ENCODE data around the gene SLC12A6.

SLC12A6 gene

DNA sequence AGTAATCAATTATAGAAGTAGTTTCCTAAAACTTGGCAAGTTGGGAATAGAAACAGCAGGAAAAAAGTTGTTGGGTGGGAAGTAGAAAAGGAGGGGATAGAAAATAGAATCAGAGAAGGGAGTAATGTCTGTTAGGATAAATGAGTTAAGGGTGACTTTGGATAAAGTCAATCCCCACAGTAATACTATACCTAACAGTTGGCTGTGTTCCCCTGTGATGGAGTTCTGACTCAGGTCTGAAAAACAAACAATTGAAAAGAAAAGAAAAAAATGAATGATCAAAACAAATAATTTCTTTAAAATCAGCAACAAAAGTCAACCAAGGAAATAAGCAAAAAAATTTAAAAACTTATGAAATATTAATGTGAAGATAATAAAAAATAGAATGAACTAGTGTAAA, 62.4 kb downstream of the SLC12A6 start:
- no peaks in the 10 kb centered on the region for H3K9me3 ChIP-seq (ENCODE audit: insufficient read depth, low read depth, low read length)
- no peaks in the 10 kb centered on the region for H3K27me3 ChIP-seq (ENCODE audit: insufficient read depth, low read length, poor library complexity, severe bottlenecking)
- H3K4me1 ChIP-seq (ENCODE audit: insufficient read depth, low read length, poor library complexity, severe bottlenecking), result no peaks in the 10 kb centered on the region
- peaks cover 34% of the 10 kb centered on the region; the same call in 1 of the 2 replicates for H3K36me3 ChIP-seq (ENCODE audit: insufficient read depth, low read length)
- H3F3A ChIP-seq (ENCODE audit: low read depth), result no peaks in the 10 kb centered on the region
- H3K9me2 ChIP-seq (replicated peaks; ENCODE audit: low read depth, low read length), result no peaks in the 10 kb centered on the region
- peaks cover 65% of the 10 kb centered on the region for H3K79me2 ChIP-seq (ENCODE audit: insufficient read depth, low read length)
- TF ChIP-seq, protein P1, sequence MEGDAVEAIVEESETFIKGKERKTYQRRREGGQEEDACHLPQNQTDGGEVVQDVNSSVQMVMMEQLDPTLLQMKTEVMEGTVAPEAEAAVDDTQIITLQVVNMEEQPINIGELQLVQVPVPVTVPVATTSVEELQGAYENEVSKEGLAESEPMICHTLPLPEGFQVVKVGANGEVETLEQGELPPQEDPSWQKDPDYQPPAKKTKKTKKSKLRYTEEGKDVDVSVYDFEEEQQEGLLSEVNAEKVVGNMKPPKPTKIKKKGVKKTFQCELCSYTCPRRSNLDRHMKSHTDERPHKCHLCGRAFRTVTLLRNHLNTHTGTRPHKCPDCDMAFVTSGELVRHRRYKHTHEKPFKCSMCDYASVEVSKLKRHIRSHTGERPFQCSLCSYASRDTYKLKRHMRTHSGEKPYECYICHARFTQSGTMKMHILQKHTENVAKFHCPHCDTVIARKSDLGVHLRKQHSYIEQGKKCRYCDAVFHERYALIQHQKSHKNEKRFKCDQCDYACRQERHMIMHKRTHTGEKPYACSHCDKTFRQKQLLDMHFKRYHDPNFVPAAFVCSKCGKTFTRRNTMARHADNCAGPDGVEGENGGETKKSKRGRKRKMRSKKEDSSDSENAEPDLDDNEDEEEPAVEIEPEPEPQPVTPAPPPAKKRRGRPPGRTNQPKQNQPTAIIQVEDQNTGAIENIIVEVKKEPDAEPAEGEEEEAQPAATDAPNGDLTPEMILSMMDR (conservative IDR thresholded peaks at IDR 0.05; ENCODE audit: low read length), result no peak
- no peak for TF ChIP-seq EZH2phosphoT487 (IDR thresholded peaks at IDR 0.05; ENCODE audit: borderline replicate concordance)
- H3K9ac ChIP-seq (ENCODE audit: low read depth, low read length, poor library complexity, severe bottlenecking), result no peak overlapping the region
- H3K4me3 ChIP-seq (ENCODE audit: low read length, poor library complexity, severe bottlenecking), result no peak overlapping the region
- H3K4me2 ChIP-seq (ENCODE audit: low read depth, low read length, poor library complexity, severe bottlenecking), result no peak overlapping the region
- H4K20me1 ChIP-seq (ENCODE audit: insufficient read depth, low read length, poor library complexity, severe bottlenecking), result peaks cover 30% of the 10 kb centered on the region
- H2AFZ ChIP-seq (ENCODE audit: low read length), result no peak overlapping the region

DNA sequence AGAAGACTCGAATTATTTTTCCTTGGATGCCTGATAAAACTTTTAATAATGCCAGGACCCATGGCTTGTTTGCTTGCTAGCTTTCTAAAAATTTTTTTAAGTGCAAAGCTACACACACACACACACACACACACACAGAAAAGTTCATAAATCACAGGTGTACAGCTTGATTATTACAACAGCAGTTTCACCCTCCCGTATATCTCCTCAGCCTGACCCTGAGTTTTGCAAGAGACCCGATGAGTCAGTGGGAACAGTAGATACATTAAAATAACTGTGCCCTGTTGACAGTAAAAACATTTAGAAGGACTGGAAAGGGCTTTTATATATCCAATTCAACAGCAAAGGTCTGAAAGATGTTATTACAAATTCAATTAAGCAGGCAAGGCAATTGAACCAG, 66.1 kb downstream of the SLC12A6 start:
- H3K9me3 ChIP-seq (ENCODE audit: insufficient read depth, low read depth, low read length), result no peaks in the 10 kb centered on the region
- no peak overlapping the region for H3K4me3 ChIP-seq (ENCODE audit: low read length, poor library complexity, severe bottlenecking)
- TF ChIP-seq, protein P1 (conservative IDR thresholded peaks at IDR 0.05; ENCODE audit: low read length), result no peak
- H3K79me2 ChIP-seq (ENCODE audit: insufficient read depth, low read length), result peaks cover 32% of the 10 kb centered on the region
- H3K9ac ChIP-seq (ENCODE audit: low read depth, low read length, poor library complexity, severe bottlenecking), result no peak overlapping the region
- peaks cover 10% of the 10 kb centered on the region for H4K20me1 ChIP-seq (ENCODE audit: insufficient read depth, low read length, poor library complexity, severe bottlenecking)
- H3K4me1 ChIP-seq (ENCODE audit: insufficient read depth, low read length, poor library complexity, severe bottlenecking), result no peaks in the 10 kb centered on the region
- peaks cover 49% of the 10 kb centered on the region; the same call in 1 of the 2 replicates for H3K36me3 ChIP-seq (ENCODE audit: insufficient read depth, low read length)
- H3K4me2 ChIP-seq (ENCODE audit: low read depth, low read length, poor library complexity, severe bottlenecking), result no peak overlapping the region
- H2AFZ ChIP-seq (ENCODE audit: low read length), result no peak overlapping the region
- H3K27me3 ChIP-seq (ENCODE audit: insufficient read depth, low read length, poor library complexity, severe bottlenecking), result no peaks in the 10 kb centered on the region
- H3K9me2 ChIP-seq (replicated peaks; ENCODE audit: low read depth, low read length), result no peaks in the 10 kb centered on the region
- no peaks in the 10 kb centered on the region for H3F3A ChIP-seq (ENCODE audit: low read depth)

DNA sequence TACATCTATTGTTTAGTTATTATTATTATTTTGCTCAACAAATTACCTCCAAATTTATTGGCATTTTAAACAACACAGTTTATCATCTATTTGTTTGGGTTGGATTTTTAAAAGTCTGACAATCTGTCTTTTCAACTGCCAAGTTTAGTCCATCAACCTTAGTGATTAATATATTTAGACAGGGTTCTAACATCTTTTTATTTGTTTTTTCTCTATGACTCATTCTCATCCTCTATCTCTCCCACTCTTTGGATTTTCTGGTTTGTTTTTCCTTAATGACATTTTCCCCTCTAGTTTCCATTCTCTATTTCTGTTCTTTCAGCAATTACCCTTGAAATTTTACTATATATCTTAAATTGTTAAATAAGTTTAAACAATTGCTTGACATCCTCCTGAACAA, 70.8 kb downstream of the SLC12A6 start:
- no peak overlapping the region for H2AFZ ChIP-seq (ENCODE audit: low read length)
- no peaks in the 10 kb centered on the region for H3K4me1 ChIP-seq (ENCODE audit: insufficient read depth, low read length, poor library complexity, severe bottlenecking)
- H3K9me3 ChIP-seq (ENCODE audit: insufficient read depth, low read depth, low read length), result no peaks in the 10 kb centered on the region
- H3K4me2 ChIP-seq (ENCODE audit: low read depth, low read length, poor library complexity, severe bottlenecking), result no peak overlapping the region
- no peak overlapping the region for H3K9ac ChIP-seq (ENCODE audit: low read depth, low read length, poor library complexity, severe bottlenecking)
- peaks cover 13% of the 10 kb centered on the region; the same call in 1 of the 2 replicates for H3K79me2 ChIP-seq (ENCODE audit: insufficient read depth, low read length)
- no peak overlapping the region for H3K4me3 ChIP-seq (ENCODE audit: low read length, poor library complexity, severe bottlenecking)
- no peaks in the 10 kb centered on the region for H3K27me3 ChIP-seq (ENCODE audit: insufficient read depth, low read length, poor library complexity, severe bottlenecking)
- H3F3A ChIP-seq (ENCODE audit: low read depth), result no peaks in the 10 kb centered on the region; the same call in 1 of the 2 replicates
- TF ChIP-seq, protein P1 (conservative IDR thresholded peaks at IDR 0.05; ENCODE audit: low read length), result no peak
- TF ChIP-seq EZH2phosphoT487 (IDR thresholded peaks at IDR 0.05; ENCODE audit: borderline replicate concordance), result no peak
- H3K36me3 ChIP-seq (ENCODE audit: insufficient read depth, low read length), result peaks cover 40% of the 10 kb centered on the region; the same call in 1 of the 2 replicates
- H3K9me2 ChIP-seq (replicated peaks; ENCODE audit: low read depth, low read length), result no peaks in the 10 kb centered on the region
- peaks cover 5% of the 10 kb centered on the region for H4K20me1 ChIP-seq (ENCODE audit: insufficient read depth, low read length, poor library complexity, severe bottlenecking)
